T1000 (cell line): ENCODE results near the gene BCL11A.
A peak's percentile ranks its signal among the peaks of the same experiment; 100 is the strongest.

Experiments used
- DNase-seq: peaks from one replicate; lab custom pipeline; 2025; ENCODE audit warnings: mixed read lengths; lab: John Stamatoyannopoulos, UW

The BCL11A gene

DNA sequence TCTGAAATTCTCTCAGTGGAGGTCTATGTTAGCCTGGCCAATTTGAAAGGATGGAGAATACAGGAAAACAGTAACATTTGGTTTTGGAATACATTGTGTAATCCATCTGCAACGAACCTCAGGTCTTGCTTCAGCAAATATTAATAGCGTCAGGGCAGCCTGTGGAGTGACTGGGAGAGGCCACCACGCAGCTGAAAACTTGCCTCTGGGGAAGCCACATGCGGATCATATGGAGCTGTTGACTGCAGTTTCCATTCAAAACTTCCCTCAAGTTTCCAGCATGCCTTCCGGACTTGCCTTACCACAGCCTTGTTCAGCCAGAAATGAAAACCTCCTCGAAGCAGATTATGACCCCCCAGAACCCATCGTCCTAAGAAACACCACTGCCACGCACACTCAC, 25.7 kb downstream of the BCL11A start:
- no peak for DNase-seq

DNA sequence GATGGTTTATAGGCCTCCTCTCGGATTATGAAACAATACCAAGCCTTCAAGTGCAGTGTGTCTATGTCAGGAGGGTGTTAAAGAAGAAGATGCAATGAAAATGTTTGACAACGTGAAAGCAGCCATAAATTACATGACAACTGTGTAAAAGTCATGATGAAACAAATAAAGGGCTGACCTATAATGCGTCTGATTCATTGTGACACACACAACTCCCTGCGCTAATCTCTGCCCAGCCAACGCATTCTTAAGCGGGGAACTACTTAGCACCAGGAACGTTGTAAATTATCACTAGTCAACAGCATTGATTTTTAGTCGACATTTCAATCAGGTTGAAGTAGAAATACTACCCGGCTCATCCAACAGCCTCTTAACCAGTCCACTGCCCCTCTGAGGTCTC, 26.8 kb downstream of the BCL11A start:
- no peak for DNase-seq

DNA sequence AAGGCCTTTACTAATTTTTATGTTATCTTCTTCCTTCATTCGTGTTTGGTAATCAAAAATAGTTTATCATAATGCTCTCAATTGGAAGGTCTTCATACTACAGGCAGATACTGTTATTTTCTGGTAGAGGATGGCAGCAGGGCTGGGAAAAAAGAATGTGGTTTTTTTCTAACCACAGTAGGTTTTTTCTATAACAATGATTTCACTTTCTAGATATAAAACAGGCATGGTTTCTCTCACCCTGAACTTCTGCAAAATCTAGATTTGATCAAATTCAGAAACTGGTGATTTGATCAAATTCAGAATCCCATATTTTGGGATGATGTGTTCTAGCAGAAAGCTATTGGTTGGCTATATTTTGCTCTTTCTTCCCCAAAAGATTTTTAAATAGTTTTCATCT, 27.6 kb downstream of the BCL11A start:
- no peak for DNase-seq

DNA sequence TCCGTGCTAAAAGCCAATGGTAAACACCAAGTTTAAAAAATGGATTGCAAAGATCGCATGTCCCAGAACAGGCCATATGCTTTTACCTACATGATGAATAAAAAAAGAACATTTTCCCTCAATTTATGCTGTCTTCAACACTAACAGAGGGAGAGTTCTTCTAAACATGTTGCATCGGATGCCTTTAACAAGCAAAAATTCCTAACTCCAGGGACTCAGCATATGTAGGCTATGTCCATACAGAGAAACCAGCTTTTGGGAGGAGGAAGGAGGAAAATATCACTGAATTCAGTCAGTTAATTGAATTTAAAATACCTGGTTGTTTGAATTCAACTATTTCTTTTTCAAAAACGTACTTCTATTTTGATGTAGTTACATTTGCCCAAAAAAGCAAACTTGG, 28.6 kb downstream of the BCL11A start:
- no peak for DNase-seq

DNA sequence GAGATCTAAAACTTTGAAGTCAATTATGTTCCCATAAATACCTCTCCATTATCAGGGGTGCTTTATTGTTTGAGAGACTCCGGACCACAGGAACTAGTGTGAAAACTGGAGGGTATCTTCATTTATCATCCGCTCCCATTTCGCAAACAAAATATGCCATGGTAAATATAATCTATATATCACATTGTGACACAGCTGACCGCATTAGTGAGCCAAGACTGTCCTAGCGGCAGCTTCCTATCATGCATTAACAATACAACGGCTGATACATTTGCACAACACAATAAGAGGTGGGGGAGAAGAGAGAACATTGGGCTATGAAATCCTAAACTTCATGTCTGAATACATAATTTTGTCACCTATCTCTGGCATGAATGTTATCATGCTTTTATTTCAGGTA, 29.5 kb downstream of the BCL11A start:
- no peak for DNase-seq

DNA sequence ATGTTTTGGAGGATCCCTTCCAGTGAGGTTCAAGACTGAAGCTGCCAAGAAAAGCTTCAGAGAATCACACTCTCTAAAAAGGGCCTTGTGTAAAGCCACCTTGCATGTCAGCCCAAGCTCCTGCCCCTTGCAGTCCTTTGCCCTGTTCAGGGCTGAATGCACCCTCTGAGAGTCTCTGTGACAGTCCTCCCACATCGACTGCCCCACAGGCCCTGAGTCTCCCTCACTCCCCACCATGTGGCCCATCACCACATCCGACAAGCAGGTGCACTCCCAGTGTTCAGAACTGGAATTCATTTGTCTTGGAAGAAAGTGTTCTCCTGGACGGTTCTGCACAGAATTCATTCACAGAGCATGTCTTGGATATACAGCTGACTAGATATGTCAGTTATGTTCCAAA, 31.0 kb downstream of the BCL11A start:
- no peak for DNase-seq

DNA sequence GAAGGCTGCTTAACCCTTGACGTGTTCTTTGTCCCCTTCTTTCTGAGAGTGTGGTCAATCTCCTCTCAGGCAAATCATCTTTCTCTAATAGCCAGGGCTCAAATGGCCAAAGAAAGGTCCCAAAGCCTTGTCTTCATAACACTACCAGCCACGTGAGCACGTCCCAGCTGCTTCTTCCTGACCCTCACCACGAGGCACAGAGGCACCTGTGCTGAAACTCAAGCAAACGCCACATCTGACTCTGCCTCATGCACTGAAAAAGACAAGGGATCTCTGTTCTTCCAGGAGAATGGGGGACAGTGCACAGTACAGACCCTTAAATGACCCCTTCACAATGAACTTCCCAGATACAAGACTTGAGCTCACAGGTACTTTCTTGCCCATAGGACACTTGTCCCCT, 31.8 kb downstream of the BCL11A start:
- no peak for DNase-seq

DNA sequence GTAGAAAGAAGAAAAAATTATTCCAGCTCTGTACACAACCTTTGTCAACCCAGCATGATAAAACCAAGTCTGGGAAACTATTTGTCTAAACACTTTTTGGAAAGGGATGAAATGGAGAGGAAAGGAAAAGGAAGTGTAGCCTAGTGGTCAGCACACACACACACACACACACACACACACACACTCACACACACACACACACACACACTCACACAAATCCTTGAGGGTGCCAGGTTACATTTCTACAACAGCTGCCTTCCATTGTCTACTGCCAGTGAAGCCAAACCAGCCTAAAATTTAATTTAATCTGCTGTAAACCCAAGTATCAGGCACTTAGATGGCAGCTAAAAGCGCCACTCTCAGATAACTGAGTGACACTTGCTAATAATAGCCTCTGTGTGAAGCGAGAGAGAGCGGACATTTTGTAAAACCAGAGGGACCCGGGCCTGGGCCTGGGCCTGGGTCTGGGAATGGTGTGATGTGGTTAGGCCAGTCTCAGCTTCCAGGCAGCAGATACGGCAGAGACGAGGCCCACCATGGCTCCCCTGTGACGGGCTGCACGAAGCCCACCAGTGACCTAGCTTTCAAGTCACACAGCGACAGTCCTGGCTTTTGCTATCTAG, 32.4 kb downstream of the BCL11A start:
- DNase-seq, result no peak

DNA sequence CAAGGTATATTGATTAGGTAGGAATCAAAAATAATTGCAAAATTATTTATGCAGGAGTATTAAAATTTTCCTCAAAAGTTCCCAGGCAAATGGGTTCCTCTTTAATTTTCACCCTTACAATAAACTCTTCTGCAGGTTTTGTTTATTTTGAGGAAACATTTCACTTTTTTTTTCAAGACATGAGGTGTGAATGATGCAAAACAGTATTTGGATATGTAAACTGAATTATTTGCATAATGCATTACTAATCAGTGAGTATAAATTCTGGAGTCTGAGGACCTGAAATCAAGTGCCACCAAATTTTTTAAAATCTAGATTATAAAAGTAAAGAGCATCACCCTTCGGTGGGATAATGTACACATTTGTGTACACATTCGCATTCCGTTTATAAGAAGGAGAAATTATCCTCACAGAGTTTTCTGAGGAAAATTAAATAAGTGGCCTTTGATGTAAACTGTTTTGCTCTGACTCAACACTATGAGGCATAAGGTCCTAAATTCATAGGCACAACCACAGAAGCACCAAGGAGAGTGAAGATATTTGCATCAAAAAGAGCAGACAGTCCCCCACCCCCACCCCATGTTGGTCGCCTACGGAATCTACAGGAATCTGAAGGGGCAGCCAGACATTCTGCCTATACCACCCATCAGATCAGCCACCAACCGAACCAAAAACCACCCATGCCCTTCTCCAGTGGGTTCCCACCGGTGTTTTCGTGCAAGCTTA, 33.1 kb downstream of the BCL11A start:
- DNase-seq, result no peak

DNA sequence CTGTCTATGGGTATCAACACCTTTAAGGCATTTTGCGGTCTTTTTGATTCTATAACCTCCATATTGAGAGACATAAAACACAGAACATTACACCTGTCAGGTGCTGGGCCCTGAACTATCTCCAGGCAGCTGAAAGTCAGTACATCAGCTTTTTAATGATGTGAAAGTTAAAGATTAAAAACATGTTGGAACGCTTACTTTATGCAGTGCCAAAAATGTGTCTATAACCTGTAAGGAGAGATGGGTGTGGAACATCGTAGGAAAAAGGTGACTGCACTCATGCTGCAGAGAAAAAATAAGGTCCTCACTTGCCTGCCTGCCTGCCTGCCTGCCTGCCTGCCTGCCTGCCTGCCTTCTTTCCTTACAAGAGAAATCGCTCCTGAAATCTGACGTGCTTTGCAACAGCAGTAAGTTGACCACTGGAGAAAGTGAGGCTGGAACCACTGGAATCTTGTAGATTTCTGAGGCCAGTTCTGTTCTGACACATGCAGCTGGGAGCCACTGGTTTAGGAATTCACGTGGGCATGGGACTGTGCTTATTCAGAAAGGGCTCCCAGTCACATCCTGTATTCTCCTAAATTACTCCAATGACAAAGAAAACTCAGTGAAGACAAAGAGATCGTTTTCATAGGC, 34.1 kb downstream of the BCL11A start:
- DNase-seq, result no peak

DNA sequence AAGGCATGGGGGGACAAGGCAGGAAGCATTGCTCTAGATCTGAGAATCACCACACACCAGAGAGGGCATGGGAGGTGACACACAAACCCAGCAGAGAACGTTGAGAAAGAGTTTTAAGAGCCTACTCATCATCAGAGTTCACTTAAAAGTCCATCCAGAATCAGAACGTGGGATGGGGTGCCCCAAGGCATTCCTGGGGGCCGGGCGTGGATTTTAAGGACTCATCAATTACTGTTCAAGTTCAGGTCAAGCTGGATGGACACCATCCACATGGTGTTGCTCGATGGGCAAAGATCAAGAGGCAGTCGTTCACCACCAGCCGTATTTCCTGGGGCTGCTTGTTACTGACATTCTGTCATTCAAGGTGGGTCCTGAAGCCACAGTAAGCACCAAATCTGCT, 34.9 kb downstream of the BCL11A start:
- no peak for DNase-seq

DNA sequence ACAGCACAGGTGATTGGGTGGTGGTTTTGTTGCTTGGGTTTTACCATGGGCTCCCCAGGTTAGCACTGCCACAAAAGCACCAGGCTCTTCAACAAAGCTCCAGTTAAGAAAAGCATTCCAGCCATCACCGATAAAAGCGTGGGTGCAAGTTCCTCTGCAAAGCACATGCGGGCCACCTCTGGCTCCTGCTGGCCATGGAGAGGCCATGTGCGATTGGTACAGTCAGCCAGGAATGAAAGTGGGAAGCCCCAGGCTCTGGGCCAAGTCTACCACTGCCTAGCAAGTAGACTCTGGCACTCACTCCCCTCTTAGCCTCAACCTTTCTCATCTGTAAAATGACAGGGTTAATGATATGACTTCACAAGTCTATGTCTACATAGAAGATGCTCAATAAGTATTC, 36.0 kb downstream of the BCL11A start:
- no peak for DNase-seq

DNA sequence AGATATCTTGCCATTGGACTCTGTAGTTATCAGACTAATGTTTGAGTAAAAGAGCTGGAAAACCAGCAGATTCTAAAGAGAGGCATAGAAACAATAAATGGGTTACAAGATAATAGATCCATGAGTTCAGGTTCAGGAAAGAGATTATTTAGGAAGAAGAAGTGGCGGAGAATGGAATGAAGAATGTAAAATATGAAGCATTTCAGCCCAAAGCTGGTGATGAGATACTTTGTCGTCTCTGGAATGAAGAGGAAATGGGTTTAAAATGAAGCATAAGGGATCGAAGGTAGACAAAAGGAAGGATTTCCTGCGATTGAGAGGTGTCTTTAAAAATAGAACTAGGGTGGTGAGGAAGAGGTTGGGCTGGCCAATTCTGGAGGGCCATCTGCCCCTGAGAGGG, 36.6 kb downstream of the BCL11A start:
- no peak for DNase-seq

DNA sequence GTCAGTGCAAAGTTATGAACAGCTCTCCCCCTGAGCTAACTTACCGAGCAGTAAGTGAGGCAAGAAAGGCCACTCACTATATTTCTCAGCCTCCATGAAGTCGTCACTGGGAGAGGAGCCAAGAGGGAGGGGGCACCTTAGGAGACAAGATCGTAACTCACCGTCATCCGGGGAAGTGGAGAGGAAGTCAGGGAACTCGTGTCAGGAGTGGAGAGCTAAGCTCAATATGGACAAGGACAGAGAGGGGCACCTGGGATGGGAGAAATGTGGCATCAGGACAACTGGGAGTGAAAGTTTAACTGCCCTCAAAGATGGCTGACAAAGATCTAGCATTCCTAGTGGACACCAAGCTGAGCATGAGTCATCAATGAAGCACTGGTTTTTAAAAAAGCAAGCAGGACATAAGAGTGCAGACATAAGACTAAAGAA, 37.1 kb downstream of the BCL11A start:
- DNase-seq, result peak; percentile 40

DNA sequence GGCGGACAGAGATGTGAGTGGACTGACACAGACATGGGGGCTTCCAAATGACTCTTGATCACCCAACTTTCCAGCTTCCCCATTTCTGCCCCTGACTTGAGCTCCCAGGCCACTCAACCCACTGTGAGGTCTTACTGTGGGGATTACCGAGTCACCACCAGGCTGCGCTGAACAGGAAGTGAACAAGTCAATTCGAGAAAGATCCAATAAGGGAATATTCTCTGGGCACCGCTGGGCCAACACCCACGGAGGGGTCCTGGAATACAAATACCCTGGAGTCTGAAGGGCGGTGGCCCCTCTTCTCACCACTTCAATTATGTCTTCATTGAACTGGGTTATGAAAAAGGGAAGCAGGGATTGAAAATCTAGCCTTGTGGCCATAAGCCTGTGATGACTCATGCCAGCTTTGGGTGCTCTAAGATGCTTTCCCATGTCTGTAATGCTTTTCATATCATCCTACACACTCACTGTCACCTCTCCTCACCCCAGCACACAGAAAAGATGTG, 37.7 kb downstream of the BCL11A start:
- peak; percentile 26 for DNase-seq

DNA sequence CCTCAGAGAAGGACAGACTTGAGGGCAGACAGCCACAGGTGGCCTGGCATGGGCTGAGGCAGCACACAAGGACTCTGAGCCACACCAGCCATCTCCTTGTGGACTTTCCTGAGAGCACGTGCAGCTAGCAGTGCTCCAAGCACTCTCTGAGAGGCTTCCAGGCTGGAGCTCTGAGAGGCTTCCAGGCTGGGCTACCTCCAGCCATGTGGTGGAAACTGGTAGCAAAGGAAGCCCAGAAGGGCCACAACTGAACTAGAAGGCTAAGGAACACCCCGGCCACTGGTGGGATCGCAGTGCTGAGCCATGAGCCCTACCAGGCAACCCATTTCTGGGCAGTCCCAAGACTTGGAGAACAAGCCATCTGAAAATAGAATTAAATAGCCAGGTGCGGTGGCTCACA, 39.5 kb downstream of the BCL11A start:
- no peak for DNase-seq

DNA sequence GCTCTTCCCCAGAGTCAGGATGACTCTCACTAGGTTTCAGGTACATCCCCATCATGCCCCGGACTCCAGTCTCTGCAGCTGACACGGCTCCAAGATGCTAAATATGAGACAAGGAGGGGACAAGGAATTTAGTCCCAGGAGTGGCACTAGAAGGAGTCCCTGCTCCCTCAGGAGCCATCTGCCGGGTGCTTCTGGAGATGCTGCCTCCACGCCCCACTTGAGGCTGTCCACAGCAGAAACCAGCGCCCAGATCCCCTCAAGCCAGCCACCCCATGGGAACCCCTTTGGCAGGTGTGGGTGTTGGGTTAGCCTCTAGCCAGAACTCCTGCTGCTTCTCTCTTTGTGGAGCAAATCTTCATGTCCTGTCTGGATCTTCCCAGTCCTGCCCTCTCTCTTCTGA, 40.3 kb downstream of the BCL11A start:
- DNase-seq, result no peak

DNA sequence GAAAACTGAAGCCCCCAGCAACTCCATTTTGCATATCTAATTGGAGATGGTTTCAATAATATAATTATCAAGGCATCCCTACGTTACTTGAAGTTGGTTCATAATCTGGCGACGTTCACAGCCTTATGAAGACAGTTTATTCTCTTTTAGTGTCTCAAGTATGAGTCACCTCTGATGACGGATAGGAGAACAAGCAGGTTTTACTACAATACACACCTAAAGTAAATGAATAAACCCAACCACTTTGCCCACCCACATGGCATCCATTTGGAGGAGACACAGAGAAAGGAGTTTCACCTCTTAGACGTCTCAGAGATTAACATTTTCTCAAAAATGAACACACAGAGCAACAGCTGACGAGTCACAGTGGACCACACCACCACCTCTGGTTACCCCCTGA, 40.8 kb downstream of the BCL11A start:
- DNase-seq, result no peak

DNA sequence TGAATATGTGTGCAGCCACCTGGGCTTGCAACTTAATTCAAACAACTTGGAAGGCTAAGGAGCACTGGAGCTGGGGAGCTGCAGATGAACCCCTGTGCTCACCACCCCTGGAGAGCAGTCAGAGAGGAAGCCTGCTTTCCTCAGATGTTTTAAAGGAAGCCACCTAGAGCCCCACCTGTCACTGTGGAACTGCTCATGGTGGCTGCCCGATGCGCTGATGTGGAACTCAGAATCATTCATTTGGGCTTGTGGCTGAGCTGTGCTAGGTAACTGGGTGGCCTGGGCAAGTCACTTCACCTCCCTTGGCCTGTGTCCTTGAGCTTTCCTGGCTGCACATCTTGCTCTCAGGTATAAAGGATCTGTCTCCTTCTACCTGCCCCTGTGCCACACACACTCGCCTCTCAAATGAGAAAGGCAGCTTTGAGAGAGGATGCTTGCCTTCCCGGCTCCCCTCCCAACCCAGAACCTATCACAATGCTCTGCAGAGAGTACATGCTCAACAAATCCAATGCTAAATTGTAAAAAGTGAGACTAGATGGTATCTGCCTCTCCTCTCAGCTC, 41.3 kb downstream of the BCL11A start:
- no peak for DNase-seq

DNA sequence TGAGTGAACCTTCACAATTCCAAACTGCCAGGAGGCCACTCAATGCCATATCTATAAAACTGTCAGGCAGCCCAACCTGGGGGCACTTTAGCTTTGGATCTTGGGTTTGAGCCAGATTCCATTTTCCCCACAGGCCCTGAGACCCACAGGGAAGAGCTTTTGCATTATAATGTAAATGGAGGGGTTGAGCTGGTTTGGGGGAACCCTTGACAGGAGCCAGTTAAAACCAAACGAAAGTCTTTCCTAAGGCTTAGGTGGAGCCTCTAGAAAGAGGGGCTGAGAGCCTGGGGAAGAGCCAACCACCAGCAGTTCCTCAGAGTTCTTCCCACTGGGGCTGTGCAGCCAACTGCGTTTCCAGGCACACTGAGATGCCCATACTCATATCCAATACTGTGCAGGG, 42.7 kb downstream of the BCL11A start:
- DNase-seq, result no peak

DNA sequence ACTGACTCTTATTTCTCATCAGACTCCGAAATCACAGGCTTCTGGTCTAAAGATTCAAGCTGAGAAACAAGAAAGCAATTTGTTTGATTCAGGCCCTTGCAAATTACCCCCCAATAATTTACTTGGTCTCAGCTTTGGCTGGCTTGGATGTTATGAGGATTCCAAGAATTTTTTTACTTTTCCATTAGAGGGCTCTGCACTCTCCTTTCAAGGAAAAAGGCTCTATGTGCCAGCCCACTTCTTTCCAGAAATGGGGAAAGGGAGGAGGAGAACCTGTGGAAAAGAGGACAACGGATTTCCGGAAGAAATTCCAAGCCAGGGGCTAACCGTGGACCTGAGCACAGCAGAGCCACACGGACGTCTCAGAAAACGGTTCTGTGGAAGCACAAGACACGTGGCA, 44.4 kb downstream of the BCL11A start:
- no peak for DNase-seq

DNA sequence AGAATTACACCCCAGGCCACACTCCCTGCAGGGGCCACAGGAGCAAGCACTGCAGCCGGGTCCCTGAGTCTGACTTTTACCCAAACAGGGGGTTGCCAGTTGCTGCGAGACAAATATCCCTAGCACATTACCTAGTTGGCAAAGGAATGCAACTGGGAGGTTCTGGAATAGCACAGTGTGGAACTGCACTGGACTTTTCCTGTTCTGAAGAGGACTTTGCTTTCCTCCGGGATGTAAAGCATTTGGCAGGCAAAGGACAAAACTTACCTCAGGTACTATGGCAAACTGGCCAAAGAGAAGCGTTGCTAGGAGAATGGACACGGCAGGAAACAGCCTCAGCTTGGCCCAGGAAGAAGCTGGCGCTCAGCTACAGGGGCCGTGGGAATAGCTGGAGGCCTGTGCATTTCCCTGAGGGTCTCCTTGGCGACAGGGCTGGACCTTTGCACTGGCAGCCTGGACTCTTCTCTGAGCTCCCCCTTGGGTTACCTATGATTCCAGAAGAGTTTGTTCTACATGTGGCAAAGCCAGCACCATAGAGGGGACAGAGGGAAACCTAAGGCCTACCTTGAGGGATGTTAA, 45.0 kb downstream of the BCL11A start:
- no peak for DNase-seq
